H9 (cell line): ENCODE data around the gene RANGRF. TPM values are rescaled to one million over a fixed set of nuclear protein-coding genes. Genes with fewer than 3 reads are reported as not detected.

Experiments used
- DNase-seq: peaks from one replicate; pipeline ENCODE4 v3.0.0-alpha.2; 2017
- H2AFZ ChIP-seq: one replicate; pipeline ENCODE4 v1.6.1; 2013; ENCODE audit warnings: mild to moderate bottlenecking, low read length, control low read depth, moderate library complexity
- H2AK5ac ChIP-seq: 2 replicates; pipeline ENCODE4 v1.6.1; 2013; ENCODE audit warnings: low read length, control low read depth, mixed read lengths; ENCODE audit not compliant: insufficient read length
- H2BK120ac ChIP-seq: one replicate; pipeline ENCODE4 v1.6.1; 2013; ENCODE audit warnings: low read depth, mild to moderate bottlenecking, low read length, control low read depth, inconsistent platforms; ENCODE audit not compliant: poor library complexity, severe bottlenecking
- H2BK12ac ChIP-seq: 2 replicates; pipeline ENCODE4 v1.6.1; 2013; ENCODE audit warnings: low read length, control low read depth, mixed read lengths, low read depth; ENCODE audit not compliant: insufficient read length
- H2BK15ac ChIP-seq: 2 replicates; pipeline ENCODE4 v1.6.1; 2013; ENCODE audit warnings: low read depth, low read length, control low read depth
- H2BK20ac ChIP-seq: one replicate; pipeline ENCODE4 v1.6.1; 2013; ENCODE audit warnings: low read depth, mild to moderate bottlenecking, low read length, control low read depth, inconsistent platforms; ENCODE audit not compliant: poor library complexity, severe bottlenecking
- H2BK5ac ChIP-seq: 2 replicates; pipeline ENCODE4 v1.6.1; 2013; ENCODE audit warnings: low read length, control low read depth, mixed read lengths; ENCODE audit not compliant: insufficient read length
- H3K14ac ChIP-seq: 2 replicates; pipeline ENCODE4 v1.6.1; 2013; ENCODE audit warnings: low read length, control low read depth; ENCODE audit not compliant: insufficient read depth
- H3K18ac ChIP-seq: 2 replicates; pipeline ENCODE4 v1.6.1; 2013; ENCODE audit warnings: low read depth, mild to moderate bottlenecking, mixed read lengths, low read length, control low read depth; ENCODE audit not compliant: insufficient read length
- H3K23ac ChIP-seq: 2 replicates; pipeline ENCODE4 v1.6.1; 2013; ENCODE audit warnings: low read length, control low read depth, mixed read lengths, low read depth; ENCODE audit not compliant: insufficient read length
- H3K23me2 ChIP-seq: 2 replicates; pipeline ENCODE4 v1.6.1; 2013; ENCODE audit warnings: low read depth, mild to moderate bottlenecking, mixed read lengths, low read length, control low read depth; ENCODE audit not compliant: insufficient read length, poor library complexity, severe bottlenecking
- H3K27ac ChIP-seq: 2 replicates; pipeline ENCODE4 v1.5.1; 2013; ENCODE audit warnings: low read length, control low read depth, mixed read lengths, low read depth; ENCODE audit not compliant: insufficient read length
- H3K27me3 ChIP-seq: 2 replicates; pipeline ENCODE4 v1.6.1; 2013; ENCODE audit warnings: low read length, control low read depth, inconsistent platforms; ENCODE audit not compliant: insufficient read depth
- H3K4ac ChIP-seq: 2 replicates; pipeline ENCODE4 v1.6.1; 2013; ENCODE audit warnings: low read depth, mild to moderate bottlenecking, control low read depth, inconsistent platforms, low read length, moderate library complexity
- H3K4me1 ChIP-seq: 2 replicates; pipeline ENCODE4 v1.6.1; 2013; ENCODE audit warnings: low read length, control low read depth, inconsistent platforms; ENCODE audit not compliant: insufficient read depth
- H3K4me2 ChIP-seq: 2 replicates; pipeline ENCODE4 v1.6.1; 2013; ENCODE audit warnings: low read length, control low read depth, mixed read lengths; ENCODE audit not compliant: insufficient read length, insufficient read depth
- H3K56ac ChIP-seq: 2 replicates; pipeline ENCODE4 v1.6.1; 2013; ENCODE audit warnings: low read depth, mild to moderate bottlenecking, mixed read lengths, low read length, control low read depth; ENCODE audit not compliant: insufficient read length
- H3K79me1 ChIP-seq: 2 replicates; pipeline ENCODE4 v1.6.1; 2013; ENCODE audit warnings: low read depth, mild to moderate bottlenecking, moderate library complexity, low read length, control low read depth, inconsistent platforms; ENCODE audit not compliant: insufficient read depth, poor library complexity, severe bottlenecking
- H3K79me2 ChIP-seq: 2 replicates; pipeline ENCODE4 v1.6.1; 2013; ENCODE audit warnings: low read length, control low read depth, inconsistent platforms; ENCODE audit not compliant: insufficient read depth
- H3K9ac ChIP-seq: 2 replicates; pipeline ENCODE4 v1.6.1; 2013; ENCODE audit warnings: low read length, control low read depth, mixed read lengths; ENCODE audit not compliant: insufficient read length; ENCODE audit errors: extremely low read depth
- H3K9me3 ChIP-seq: one replicate; pipeline ENCODE4 v1.6.1; 2013; ENCODE audit warnings: low read depth, low read length, inconsistent platforms; ENCODE audit not compliant: control insufficient read depth
- H3T11ph ChIP-seq: one replicate; pipeline ENCODE4 v1.6.1; 2013; ENCODE audit warnings: mild to moderate bottlenecking, low read length, control low read depth, inconsistent platforms
- H4K20me1 ChIP-seq: one replicate; pipeline ENCODE4 v1.6.1; 2013; ENCODE audit not compliant: control insufficient read depth, insufficient read length, insufficient read depth
- H4K5ac ChIP-seq: 2 replicates; pipeline ENCODE4 v1.6.1; 2013; ENCODE audit warnings: low read depth, mild to moderate bottlenecking, mixed read lengths, low read length, control low read depth; ENCODE audit not compliant: insufficient read length
- H4K8ac ChIP-seq: replicated peaks from 2 replicates; pipeline ENCODE4 v1.6.1; 2013; ENCODE audit warnings: low read length, control low read depth, mixed read lengths, low read depth; ENCODE audit not compliant: insufficient read length
- H4K91ac ChIP-seq: 2 replicates; pipeline ENCODE4 v1.6.1; 2013; ENCODE audit warnings: low read depth, mild to moderate bottlenecking, moderate library complexity, mixed read lengths, low read length, control low read depth; ENCODE audit not compliant: insufficient read length
- H3K27ac Mint-ChIP-seq, 3 experiments: 2 replicates in 2 of 3; 3 replicates in 1 of 3; pipeline ENCODE4 v1.8.0; 2020 to 2021; ENCODE audit warnings: mixed read lengths in 3 of 3, mild to moderate bottlenecking in 1 of 3, moderate library complexity in 1 of 3
- H3K27me3 Mint-ChIP-seq: 2 replicates; pipeline ENCODE4 v1.8.0; 2021; ENCODE audit warnings: low read depth, mild to moderate bottlenecking, moderate library complexity, mixed read lengths
- H3K36me3 Mint-ChIP-seq, 3 experiments: 2 replicates in 2 of 3; 3 replicates in 1 of 3; pipeline ENCODE4 v1.8.0; 2020 to 2021; ENCODE audit warnings: low read depth in 3 of 3, mixed read lengths in 3 of 3; ENCODE audit not compliant: insufficient read depth in 1 of 3
- H3K4me1 Mint-ChIP-seq, 2 experiments: 2 replicates each; pipeline ENCODE4 v1.8.0; 2020; ENCODE audit warnings: mixed read lengths in 2 of 2
- H3K4me3 Mint-ChIP-seq, 2 experiments: 2 replicates in 1 of 2; 3 replicates in 1 of 2; pipeline ENCODE4 v1.8.0; 2020 to 2021; ENCODE audit warnings: mild to moderate bottlenecking in 2 of 2, mixed read lengths in 2 of 2, moderate library complexity in 1 of 2
- H3K9me3 Mint-ChIP-seq, 2 experiments: 2 replicates in 1 of 2; 3 replicates in 1 of 2; pipeline ENCODE4 v1.8.0; 2020; ENCODE audit warnings: mild to moderate bottlenecking in 2 of 2, mixed read lengths in 2 of 2, moderate library complexity in 1 of 2
- CTCF ChIP-seq: fragments of 200-600 bp; sonication (generic); conservative IDR thresholded peaks from 3 replicates; pipeline ENCODE4 v1.8.0; 2021; ENCODE audit warnings: antibody characterized with exemption, mild to moderate bottlenecking
- WGBS: extraction: QIAGEN DNeasy Blood & Tissue Kit; methylation state at CpG from one replicate; pipeline ENCODE4 v1.1.7; 2013; ENCODE audit warnings: missing lambda C conversion rate, low lambda C conversion rate, mixed read lengths; ENCODE audit not compliant: insufficient read length; ENCODE audit errors: extremely low coverage; 5-methylcytosine and 5-hydroxymethylcytosine counted together
- total RNA-seq: library from RNA; stranded (reverse); gene quantifications from 2 replicates; pipeline ENCODE4 v1.2.1, GENCODE V29; 2021

Gene RANGRF
- total RNA-seq, 1 experiment from 2014 or later: 36.9 TPM

GRCh38 chr17:8244768-8245167, 43.7 kb upstream of the RANGRF start:
- Histone ChIP-seq H3K9me3 (no peaks in the 10 kb centered on the region), H3K79me1 (no peaks in the 10 kb centered on the region), H3K23me2 (peaks cover 5% of the 10 kb centered on the region), H4K8ac (no peak overlapping the region), H3K4me2 (no peak overlapping the region), H2AFZ (no peak overlapping the region), H3K9ac (no peak overlapping the region), H4K5ac (no peak overlapping the region), H4K91ac (no peak overlapping the region), H2BK5ac (no peak overlapping the region), H2BK15ac (no peak overlapping the region), H3K18ac (no peak overlapping the region), H3T11ph (no peak overlapping the region), H3K14ac (no peak overlapping the region), H3K27me3 (no peaks in the 10 kb centered on the region), H2BK20ac (no peak overlapping the region), H4K20me1 (no peaks in the 10 kb centered on the region), H3K56ac (no peak overlapping the region), H2BK120ac (no peak overlapping the region), H3K4ac (no peak overlapping the region), H3K27ac (no peak overlapping the region), H3K23ac (no peak overlapping the region), H2AK5ac (no peak overlapping the region), H3K79me2 (peaks cover 7% of the 10 kb centered on the region; the same call in 1 of the 2 replicates), H2BK12ac (no peak overlapping the region), H3K4me1 (no peaks in the 10 kb centered on the region)
- peaks cover 12 to 31% (median 26%) of the 10 kb centered on the region in 3 experiments; a peak in 6 of 7 replicates for H3K36me3 Mint-ChIP-seq
- no peak for DNase-seq
- no peak for TF ChIP-seq CTCF
- H3K27ac Mint-ChIP-seq: no peak overlapping the region
- no peak overlapping the region for H3K4me3 Mint-ChIP-seq
- no peaks in the 10 kb centered on the region for H3K9me3 Mint-ChIP-seq
- no CpG with 5 or more reads among the region's 8 CpGs for WGBS
- peaks cover 3% of the 10 kb centered on the region in 2 experiments; a peak in 3 of 4 replicates for H3K4me1 Mint-ChIP-seq
- peaks cover 2% of the 10 kb centered on the region; the same call in 1 of the 2 replicates for H3K27me3 Mint-ChIP-seq
